HG02763 (cell line): ENCODE data around the gene INO80.

Experiments used
- ATAC-seq: cut with Tn5 transposase; IDR thresholded peaks from one replicate; pipeline ENCODE4 v1.9.1; 2021; ENCODE audit warnings: mild to moderate bottlenecking, moderate library complexity; ENCODE audit not compliant: unreplicated experiment

Gene INO80

DNA sequence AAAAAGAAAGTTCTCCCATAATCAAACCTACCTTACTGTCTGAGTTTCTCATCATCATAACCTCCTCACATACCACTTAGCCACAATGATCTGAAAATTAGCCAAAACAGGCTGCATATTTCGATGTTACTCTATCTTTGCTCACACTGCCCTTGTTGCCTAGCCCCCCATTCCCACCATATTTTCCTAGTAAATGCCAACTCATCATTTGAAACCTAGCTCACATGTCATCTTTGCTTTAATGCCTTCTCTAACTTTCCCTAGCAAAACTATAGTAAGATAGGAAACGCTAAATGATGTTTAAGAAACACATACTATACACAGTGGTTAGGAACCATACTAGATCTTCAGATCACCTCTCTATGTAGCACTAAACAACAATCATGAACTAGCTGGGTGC is 64.9 kb downstream of the INO80 start:
- no peak for ATAC-seq

DNA sequence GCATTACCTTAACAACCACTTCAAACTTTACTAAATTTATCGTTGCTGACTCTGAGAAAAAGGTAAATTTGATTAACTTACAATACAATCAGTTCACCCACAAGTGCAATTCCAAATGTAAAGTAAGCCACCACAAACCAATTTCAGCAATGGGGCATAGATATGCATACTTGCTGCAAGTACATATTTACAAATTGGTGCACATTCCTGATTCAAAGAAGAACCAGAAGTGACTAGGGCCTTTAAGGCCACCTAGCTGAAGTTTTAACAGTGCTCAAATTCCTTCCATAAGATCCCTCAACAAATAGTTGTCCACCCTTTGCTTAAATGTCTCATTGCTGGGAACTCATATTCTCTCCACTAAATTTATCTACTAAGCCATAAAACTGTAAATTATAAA is 67.2 kb downstream of the INO80 start:
- no peak for ATAC-seq

GRCh38 chr15:41048397-41048796 is 67.7 kb downstream of the INO80 start:
- ATAC-seq: no peak

- no peak for ATAC-seq
Measured at GRCh38 chr15:41047474-41047873, 68.6 kb downstream of the INO80 start.

DNA sequence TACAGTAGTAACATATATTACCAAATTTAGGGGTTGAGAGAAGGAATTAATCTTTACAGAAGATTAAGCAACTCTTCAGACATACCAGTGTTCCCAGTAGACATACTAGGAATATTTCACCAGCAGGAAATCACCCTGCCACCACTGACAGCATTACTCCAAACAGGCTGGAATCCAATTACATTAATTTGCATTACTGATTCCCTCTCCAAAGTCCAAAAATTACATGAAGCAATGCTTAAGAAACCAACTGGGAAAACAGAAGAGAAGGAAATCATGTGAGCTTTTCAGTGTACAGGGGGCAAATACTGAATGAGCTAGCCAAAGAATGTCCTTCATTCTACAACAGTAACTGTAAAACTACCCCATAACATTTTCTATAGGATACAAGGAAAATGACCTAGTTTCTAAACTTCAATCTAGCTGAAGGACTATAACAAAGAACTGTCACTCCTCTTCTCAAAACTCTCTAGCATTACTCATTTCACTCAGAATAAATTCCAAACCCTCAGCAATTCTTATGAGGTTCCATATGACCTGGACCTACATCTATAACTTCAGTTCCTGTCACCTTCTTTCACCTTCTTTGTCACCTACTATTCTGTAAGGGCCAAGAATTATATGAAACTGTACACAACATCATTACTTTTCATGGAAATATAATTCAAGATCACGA is 72.7 kb downstream of the INO80 start:
- ATAC-seq: no peak

- ATAC-seq: no peak
Measured at GRCh38 chr15:41042851-41043250, 73.2 kb downstream of the INO80 start.

GRCh38 chr15:41039121-41039520 is 77.0 kb downstream of the INO80 start:
- ATAC-seq: no peak

- no peak for ATAC-seq
Measured at GRCh38 chr15:41032079-41032328, 84.1 kb downstream of the INO80 start.

GRCh38 chr15:41031232-41032078 is 84.6 kb downstream of the INO80 start:
- ATAC-seq: no peak

DNA sequence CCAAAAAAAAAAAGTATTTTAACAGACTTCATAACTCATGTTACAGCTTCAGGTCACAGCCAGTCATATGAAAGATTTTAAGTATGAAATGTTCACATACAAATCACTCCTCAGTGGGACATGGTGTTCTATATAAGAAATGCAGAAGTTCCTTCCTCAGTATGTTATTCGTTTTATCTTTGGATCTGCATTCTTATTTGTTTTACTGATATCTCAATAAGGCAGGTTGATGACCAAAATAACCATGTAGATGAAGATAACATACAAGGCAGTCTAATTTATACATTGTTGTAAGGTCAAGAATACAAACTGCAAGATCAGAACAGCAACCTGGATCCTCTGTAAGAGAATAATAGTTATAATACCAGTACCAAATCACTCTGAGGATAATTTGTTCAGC is 87.2 kb downstream of the INO80 start:
- no peak for ATAC-seq

DNA sequence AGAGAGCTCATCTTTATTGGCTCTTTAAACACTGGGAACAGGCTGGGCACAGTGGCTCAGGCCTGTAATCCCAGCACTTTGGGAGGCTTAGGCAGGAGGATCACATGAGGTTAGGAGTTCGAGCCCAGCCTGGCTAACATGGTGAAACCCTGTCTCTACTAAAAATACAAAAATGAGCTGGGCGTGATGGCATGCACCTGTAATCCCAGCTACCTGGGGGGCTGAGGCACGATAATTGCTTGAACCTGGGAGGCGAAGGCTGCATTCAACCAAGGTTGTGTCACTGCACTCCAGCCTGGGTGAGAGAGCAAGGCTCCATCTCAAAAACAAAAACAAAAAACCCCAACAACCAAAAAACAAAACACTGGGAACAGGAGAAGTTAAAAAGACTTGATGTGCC is 90.7 kb downstream of the INO80 start:
- no peak for ATAC-seq

- ATAC-seq: no peak
Measured at GRCh38 chr15:41024885-41025284, 91.2 kb downstream of the INO80 start.

DNA sequence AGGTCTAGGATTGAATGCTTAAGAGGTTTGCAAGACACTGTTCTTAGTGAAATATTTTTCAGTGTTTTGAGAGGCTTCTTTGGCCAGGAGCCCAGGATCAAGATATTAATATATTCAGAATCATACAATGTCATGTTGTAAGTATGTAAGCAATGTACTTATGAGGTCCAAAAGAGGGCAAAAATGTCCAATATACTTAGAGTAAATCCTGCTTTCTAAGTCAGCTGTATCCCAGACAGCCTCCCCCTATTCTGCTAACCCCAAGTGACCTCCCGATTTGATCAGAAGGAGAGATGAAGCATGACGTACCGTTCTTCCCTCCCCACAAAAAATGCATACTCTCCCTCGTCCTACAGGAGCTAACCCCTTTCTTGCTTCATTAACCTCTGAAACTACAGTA is 91.9 kb downstream of the INO80 start:
- no peak for ATAC-seq

DNA sequence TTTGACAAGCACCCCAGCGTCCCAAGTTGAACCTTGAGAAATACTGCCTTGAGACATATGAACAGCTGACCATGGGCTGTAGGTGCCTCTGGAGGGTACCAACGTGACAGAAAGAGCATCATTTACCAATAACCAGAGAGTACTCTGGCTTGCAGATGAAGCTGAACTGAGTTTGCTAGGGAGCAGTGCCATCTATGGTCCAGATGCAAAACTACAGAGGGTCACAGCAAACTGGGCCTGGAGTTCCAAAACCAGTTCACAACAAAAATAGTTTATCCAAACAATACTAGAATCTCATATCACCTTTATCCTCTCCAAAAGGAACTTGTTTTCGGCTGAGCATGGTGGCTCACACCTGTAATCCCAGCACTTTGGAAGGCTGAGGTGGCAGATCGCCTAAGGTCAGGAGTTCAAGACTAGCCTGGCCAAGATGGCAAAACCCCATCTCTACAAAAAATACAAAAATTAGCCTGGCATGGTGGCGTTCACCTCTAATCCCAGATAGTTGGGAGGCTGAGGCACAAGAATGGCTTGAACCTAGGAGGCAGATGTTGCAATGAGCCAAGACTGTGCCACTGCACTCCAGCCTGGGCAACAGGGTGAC is 93.5 kb downstream of the INO80 start:
- ATAC-seq: no peak

GRCh38 chr15:41020829-41021228 is 95.3 kb downstream of the INO80 start:
- no peak for ATAC-seq

GRCh38 chr15:41020311-41020710 is 95.8 kb downstream of the INO80 start:
- no peak for ATAC-seq

GRCh38 chr15:41019174-41019573 is 96.9 kb downstream of the INO80 start:
- ATAC-seq: no peak

DNA sequence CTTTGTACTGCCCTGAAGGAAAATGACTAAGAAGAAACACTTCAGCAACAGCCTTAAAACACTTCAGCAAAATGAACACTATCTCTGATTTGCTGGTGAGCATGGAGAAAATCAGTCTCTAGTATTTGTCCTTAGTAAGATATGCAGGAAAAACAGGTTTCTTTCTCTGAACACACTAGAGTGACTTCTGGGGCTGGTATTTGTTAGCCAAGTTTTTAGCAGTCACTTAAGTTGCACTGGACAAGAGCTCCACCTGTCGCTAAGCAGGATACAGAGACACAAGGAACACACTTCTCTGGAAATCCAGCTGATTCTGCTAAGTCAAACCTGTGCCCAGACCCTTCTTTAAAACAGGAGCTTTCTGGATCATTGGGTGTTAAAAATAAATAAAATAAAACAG is 97.5 kb downstream of the INO80 start:
- ATAC-seq: no peak

DNA sequence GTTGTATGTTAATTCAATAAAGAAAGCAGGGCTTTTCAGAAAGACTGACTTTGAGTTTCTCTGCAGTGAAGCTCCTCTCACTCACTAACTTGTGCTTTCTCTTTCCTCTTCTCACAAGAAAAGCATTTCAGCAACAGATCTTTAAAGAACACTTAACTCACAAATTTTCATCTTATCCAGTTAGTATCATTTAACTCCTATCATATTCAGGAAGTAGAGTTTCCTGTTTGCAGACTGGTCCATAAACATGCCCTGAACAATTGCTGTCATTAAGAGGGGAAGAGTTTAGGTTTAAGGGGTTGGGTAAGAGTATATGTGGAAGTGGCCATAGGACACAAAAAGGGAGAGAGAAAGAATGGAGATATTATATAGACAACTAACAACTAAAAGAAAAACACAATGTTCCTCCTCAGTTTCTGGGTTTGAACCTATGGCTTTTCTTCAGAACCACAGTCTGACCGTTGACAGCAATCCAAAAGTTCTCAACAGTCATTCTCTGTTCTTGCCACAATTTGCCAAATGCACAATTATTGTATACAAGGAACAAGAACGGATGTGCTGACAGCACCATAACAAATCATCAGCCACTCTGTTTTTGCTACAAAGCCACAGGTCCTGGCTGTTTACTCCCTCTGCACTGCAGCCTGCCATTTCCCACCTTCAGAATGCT is 98.9 kb downstream of the INO80 start:
- ATAC-seq: no peak

DNA sequence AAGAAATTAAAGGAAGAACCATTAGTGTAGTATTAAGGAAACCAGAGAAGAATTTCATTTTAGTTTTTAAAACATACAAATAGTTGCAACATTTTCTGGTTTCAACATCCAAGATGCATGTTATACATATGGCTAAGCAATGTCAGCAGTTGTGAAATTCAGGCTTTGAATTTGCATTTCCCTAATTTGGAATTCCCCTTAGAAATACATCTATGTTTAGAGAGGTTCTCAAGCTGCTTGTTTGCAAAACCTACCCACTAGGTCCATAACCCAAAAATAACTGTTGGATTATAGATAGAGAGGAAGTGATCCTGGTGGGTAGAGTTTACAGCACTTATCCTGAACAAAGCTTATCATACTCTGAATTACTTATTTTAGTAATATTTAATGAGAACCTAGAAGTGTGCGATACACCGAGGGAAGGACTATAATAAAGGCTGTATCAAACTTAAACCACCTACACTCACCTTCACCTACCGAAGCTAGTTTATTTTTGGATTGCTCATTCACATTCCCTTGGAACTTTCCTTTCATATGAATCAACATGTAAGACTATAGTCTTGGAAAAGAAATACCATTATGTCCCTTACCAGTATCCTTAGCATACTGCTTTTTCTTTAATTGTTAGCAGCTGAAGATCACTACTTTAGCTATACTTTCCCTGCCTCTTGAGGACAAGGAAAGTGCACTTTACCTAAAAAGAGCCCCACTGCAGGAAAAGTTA is 102.2 kb downstream of the INO80 start:
- no peak for ATAC-seq
